Measurements from ENCODE around the gene ANKRD36C. TPM values are rescaled to one million over a fixed set of nuclear protein-coding genes. Genes with fewer than 3 reads are reported as not detected.
"Not testable (repeated sequence)": the region's sequence is repeated elsewhere in the genome, so short reads cannot be mapped to it uniquely, and the experiment has no call there.

The ANKRD36C gene
- total RNA-seq, 1 experiment from 2014 or later: 30.1 TPM

- intact Hi-C loops (cut with micrococcal nuclease; ENCODE audit: unreplicated experiment): no loop called here
- ChIA-PET CTCF (no interaction called here), POLR2A (ENCODE audit: low non-redundant PET) (no interaction called here)
- no peaks in the 10 kb centered on the region for H3K9me3 ChIP-seq (ENCODE audit: low read depth, low read length, poor library complexity, severe bottlenecking)
- no peak for DNase-seq (ENCODE audit: low spot score)
- no TSS peak for BruUV-seq (replicated peaks)
- H3K27ac ChIP-seq (ENCODE audit: low read depth, low read length, poor library complexity, severe bottlenecking): no peak overlapping the region
- H3K36me3 ChIP-seq (ENCODE audit: insufficient read depth, low read length, poor library complexity, severe bottlenecking): no peaks in the 10 kb centered on the region
- H3K4me1 ChIP-seq (ENCODE audit: insufficient read depth, low read length, poor library complexity, severe bottlenecking): no peaks in the 10 kb centered on the region
- no peak for TF ChIP-seq EZH2 (IDR thresholded peaks at IDR 0.05; ENCODE audit: borderline replicate concordance, low read depth, low read length, poor library complexity, severe bottlenecking)
- no peak overlapping the region for H3K4me3 ChIP-seq (ENCODE audit: low read depth, low read length, poor library complexity, severe bottlenecking)
- no peaks in the 10 kb centered on the region for H3K27me3 ChIP-seq (replicated peaks; ENCODE audit: insufficient read depth, low read depth, low read length, poor library complexity)
Observed at GRCh38 chr2:95836151-95836550, 155.5 kb downstream of the ANKRD36C start.

- H3K4me3 ChIP-seq (ENCODE audit: low read depth, low read length, poor library complexity, severe bottlenecking); H3K27ac ChIP-seq (ENCODE audit: low read depth, low read length, poor library complexity, severe bottlenecking); intact Hi-C loops (cut with micrococcal nuclease; ENCODE audit: unreplicated experiment); CTCF ChIA-PET; DNase-seq (ENCODE audit: low spot score); H3K4me1 ChIP-seq (ENCODE audit: insufficient read depth, low read length, poor library complexity, severe bottlenecking); H3K27me3 ChIP-seq (replicated peaks; ENCODE audit: insufficient read depth, low read depth, low read length, poor library complexity); H3K36me3 ChIP-seq (ENCODE audit: insufficient read depth, low read length, poor library complexity, severe bottlenecking); BruUV-seq (replicated peaks); H3K9me3 ChIP-seq (ENCODE audit: low read depth, low read length, poor library complexity, severe bottlenecking); POLR2A ChIA-PET (ENCODE audit: low non-redundant PET): not testable (repeated sequence)
Observed at GRCh38 chr2:95834077-95835013, 157.3 kb downstream of the ANKRD36C start.

GRCh38 chr2:95824218-95824617, 167.4 kb downstream of the ANKRD36C start:
- intact Hi-C loops (cut with micrococcal nuclease; ENCODE audit: unreplicated experiment); H3K27ac ChIP-seq (ENCODE audit: low read depth, low read length, poor library complexity, severe bottlenecking); H3K27me3 ChIP-seq (replicated peaks; ENCODE audit: insufficient read depth, low read depth, low read length, poor library complexity); H3K4me1 ChIP-seq (ENCODE audit: insufficient read depth, low read length, poor library complexity, severe bottlenecking); DNase-seq (ENCODE audit: low spot score); BruUV-seq (replicated peaks); H3K4me3 ChIP-seq (ENCODE audit: low read depth, low read length, poor library complexity, severe bottlenecking); POLR2A ChIA-PET (ENCODE audit: low non-redundant PET); H3K36me3 ChIP-seq (ENCODE audit: insufficient read depth, low read length, poor library complexity, severe bottlenecking); CTCF ChIA-PET: not testable (repeated sequence)
- peaks cover 54% of the 10 kb centered on the region for H3K9me3 ChIP-seq (ENCODE audit: low read depth, low read length, poor library complexity, severe bottlenecking)

GRCh38 chr2:95817521-95817920, 174.1 kb downstream of the ANKRD36C start:
- H3K4me3 ChIP-seq (ENCODE audit: low read depth, low read length, poor library complexity, severe bottlenecking); H3K36me3 ChIP-seq (ENCODE audit: insufficient read depth, low read length, poor library complexity, severe bottlenecking); intact Hi-C loops (cut with micrococcal nuclease; ENCODE audit: unreplicated experiment); H3K27ac ChIP-seq (ENCODE audit: low read depth, low read length, poor library complexity, severe bottlenecking); DNase-seq (ENCODE audit: low spot score); H3K27me3 ChIP-seq (replicated peaks; ENCODE audit: insufficient read depth, low read depth, low read length, poor library complexity); H3K4me1 ChIP-seq (ENCODE audit: insufficient read depth, low read length, poor library complexity, severe bottlenecking); POLR2A ChIA-PET (ENCODE audit: low non-redundant PET); BruUV-seq (replicated peaks); CTCF ChIA-PET: not testable (repeated sequence)
- H3K9me3 ChIP-seq (ENCODE audit: low read depth, low read length, poor library complexity, severe bottlenecking): peaks cover 35% of the 10 kb centered on the region

GRCh38 chr2:95813311-95813710, 178.3 kb downstream of the ANKRD36C start:
- H3K9me3 ChIP-seq (ENCODE audit: low read depth, low read length, poor library complexity, severe bottlenecking): peaks cover 21% of the 10 kb centered on the region
- DNase-seq (ENCODE audit: low spot score); intact Hi-C loops (cut with micrococcal nuclease; ENCODE audit: unreplicated experiment); POLR2A ChIA-PET (ENCODE audit: low non-redundant PET); H3K27ac ChIP-seq (ENCODE audit: low read depth, low read length, poor library complexity, severe bottlenecking); CTCF ChIA-PET; BruUV-seq (replicated peaks); H3K4me1 ChIP-seq (ENCODE audit: insufficient read depth, low read length, poor library complexity, severe bottlenecking); H3K4me3 ChIP-seq (ENCODE audit: low read depth, low read length, poor library complexity, severe bottlenecking); H3K27me3 ChIP-seq (replicated peaks; ENCODE audit: insufficient read depth, low read depth, low read length, poor library complexity); H3K36me3 ChIP-seq (ENCODE audit: insufficient read depth, low read length, poor library complexity, severe bottlenecking): not testable (repeated sequence)
